Hepatocyte (in vitro differentiated cells): ENCODE data around the gene RPL29. TPM values are rescaled to one million over a fixed set of nuclear protein-coding genes. Genes with fewer than 3 reads are reported as not detected.

Source experiments
- DNase-seq: peaks from one replicate; pipeline ENCODE4 v3.0.0-alpha.2; 2016; ENCODE audit warnings: low spot score
- H2AFZ ChIP-seq: fragments of 200-600 bp; sonication (generic); 2 replicates; pipeline ENCODE4 v1.6.0; 2016; ENCODE audit warnings: antibody characterized with exemption, mild to moderate bottlenecking
- H3K27ac ChIP-seq: fragments of 200-600 bp; sonication (generic); 2 replicates; pipeline ENCODE4 v1.5.1; 2016; ENCODE audit warnings: mild to moderate bottlenecking
- H3K27me3 ChIP-seq: fragments of 200-600 bp; sonication (generic); 2 replicates; pipeline ENCODE4 v1.6.1; 2016
- H3K36me3 ChIP-seq: fragments of 200-600 bp; sonication (generic); replicated peaks from 2 replicates; pipeline ENCODE4 v1.5.1; 2016; ENCODE audit warnings: low read depth; ENCODE audit not compliant: insufficient read depth
- H3K4me1 ChIP-seq: fragments of 200-600 bp; sonication (generic); 2 replicates; pipeline ENCODE4 v1.5.1; 2016; ENCODE audit warnings: mild to moderate bottlenecking, moderate library complexity; ENCODE audit not compliant: insufficient read depth
- H3K4me2 ChIP-seq: fragments of 200-600 bp; sonication (generic); 2 replicates; pipeline ENCODE4 v1.6.0; 2016
- H3K4me3 ChIP-seq: fragments of 200-600 bp; sonication (generic); 2 replicates; pipeline ENCODE4 v1.5.1; 2016; ENCODE audit warnings: mild to moderate bottlenecking
- H3K79me2 ChIP-seq: fragments of 200-600 bp; sonication (generic); 2 replicates; pipeline ENCODE4 v1.6.0; 2017; ENCODE audit warnings: mild to moderate bottlenecking
- H3K9me2 ChIP-seq: fragments of 200-600 bp; sonication (generic); replicated peaks from 2 replicates; pipeline ENCODE4 v1.6.0; 2017; ENCODE audit warnings: mild to moderate bottlenecking; ENCODE audit not compliant: insufficient read depth
- H3K9me3 ChIP-seq: fragments of 200-600 bp; sonication (generic); 2 replicates; pipeline ENCODE4 v1.5.1; 2016; ENCODE audit warnings: low read depth, mild to moderate bottlenecking
- H4K20me1 ChIP-seq: fragments of 200-600 bp; sonication (generic); 2 replicates; pipeline ENCODE4 v1.6.0; 2016; ENCODE audit warnings: mild to moderate bottlenecking; ENCODE audit not compliant: insufficient read depth, poor library complexity, severe bottlenecking
- CTCF ChIP-seq: fragments of 200-600 bp; sonication (generic); IDR thresholded peaks from 2 replicates; pipeline ENCODE4 v1.5.1; 2016; ENCODE audit warnings: antibody characterized with exemption, mild to moderate bottlenecking; ENCODE audit not compliant: poor library complexity
- EZH2 ChIP-seq: fragments of 200-600 bp; sonication (generic); IDR thresholded peaks from 2 replicates; pipeline ENCODE4 v1.6.1; 2016; ENCODE audit warnings: antibody characterized with exemption, mild to moderate bottlenecking, borderline replicate concordance
- EZH2phosphoT487 ChIP-seq: fragments of 200-600 bp; sonication (generic); IDR thresholded peaks from one replicate; pipeline ENCODE4 v1.6.1; 2018; ENCODE audit warnings: antibody characterized with exemption, mild to moderate bottlenecking, low read depth, moderate library complexity; ENCODE audit not compliant: unreplicated experiment, severe bottlenecking
- WGBS: methylation state at CpG from one replicate; pipeline ENCODE4 v1.1.6; 2016; ENCODE audit warnings: low lambda C conversion rate; ENCODE audit errors: missing lambda C conversion rate; 5-methylcytosine and 5-hydroxymethylcytosine counted together
- polyA plus RNA-seq: library from polyadenylated mRNA; unstranded; fragments of >200 nt; fragmentation: Nextera tagmentation; extraction: Ambion mirVana; gene quantifications from 2 replicates; pipeline ENCODE4 v1.2.1, GENCODE V29; 2016
- total RNA-seq: library from RNA; depleted of rRNA; stranded (reverse); fragments of >200 nt; gene quantifications from 2 replicates; pipeline ENCODE4 v1.2.3, GENCODE V29; 2014

RPL29 gene
- total and polyA plus RNA-seq, 2 experiments from 2014 or later = 786 to 981 TPM

GRCh38 chr3:52012699-52013098 is 17.0 kb upstream of the RPL29 start:
- Histone ChIP-seq H3K27ac (no peak overlapping the region), H3K27me3 (no peaks in the 10 kb centered on the region), H4K20me1 (no peaks in the 10 kb centered on the region), H3K4me1 (no peaks in the 10 kb centered on the region), H3K9me3 (no peaks in the 10 kb centered on the region), H3K9me2 (no peaks in the 10 kb centered on the region), H3K4me2 (no peak overlapping the region), H3K79me2 (no peaks in the 10 kb centered on the region), H3K4me3 (no peak overlapping the region), H2AFZ (no peak overlapping the region), H3K36me3 (no peaks in the 10 kb centered on the region)
- TF ChIP-seq EZH2phosphoT487 (no peak), EZH2 (no peak), CTCF (no peak)
- 81% methylated on average over 7 of the region's 7 CpGs for WGBS
- DNase-seq = no peak

- no peak for DNase-seq
- Histone ChIP-seq H2AFZ (no peak overlapping the region), H3K9me2 (no peaks in the 10 kb centered on the region), H3K27me3 (no peaks in the 10 kb centered on the region), H3K4me1 (peaks cover 8% of the 10 kb centered on the region), H3K4me3 (no peak overlapping the region), H3K27ac (no peak overlapping the region), H4K20me1 (no peaks in the 10 kb centered on the region), H3K9me3 (no peaks in the 10 kb centered on the region), H3K36me3 (no peaks in the 10 kb centered on the region), H3K4me2 (no peak overlapping the region), H3K79me2 (no peaks in the 10 kb centered on the region)
- TF ChIP-seq CTCF (no peak), EZH2 (no peak), EZH2phosphoT487 (no peak)
Observed at GRCh38 chr3:52010431-52010830, 14.7 kb upstream of the RPL29 start.

- WGBS = 82% methylated on average over 4 of the region's 4 CpGs
- H3K9me2 ChIP-seq = no peaks in the 10 kb centered on the region
Observed at GRCh38 chr3:52007291-52007690, 11.6 kb upstream of the RPL29 start.

More at GRCh38 chr3:52007291-52007690, 11.6 kb upstream of the RPL29 start:
- no peaks in the 10 kb centered on the region for H4K20me1 ChIP-seq
- H3K27ac ChIP-seq = no peak overlapping the region
- no peaks in the 10 kb centered on the region for H3K27me3 ChIP-seq
- H3K4me3 ChIP-seq = no peak overlapping the region
- H3K79me2 ChIP-seq = no peaks in the 10 kb centered on the region
- TF ChIP-seq EZH2phosphoT487 (no peak), CTCF (no peak), EZH2 (no peak)
- H3K9me3 ChIP-seq = no peaks in the 10 kb centered on the region
- H3K4me2 ChIP-seq = no peak overlapping the region
- DNase-seq = no peak
- peaks cover 19% of the 10 kb centered on the region for H3K4me1 ChIP-seq
- H2AFZ ChIP-seq = no peak overlapping the region
- no peaks in the 10 kb centered on the region for H3K36me3 ChIP-seq
